Measurements from ENCODE around the gene PPHLN1.

DNA sequence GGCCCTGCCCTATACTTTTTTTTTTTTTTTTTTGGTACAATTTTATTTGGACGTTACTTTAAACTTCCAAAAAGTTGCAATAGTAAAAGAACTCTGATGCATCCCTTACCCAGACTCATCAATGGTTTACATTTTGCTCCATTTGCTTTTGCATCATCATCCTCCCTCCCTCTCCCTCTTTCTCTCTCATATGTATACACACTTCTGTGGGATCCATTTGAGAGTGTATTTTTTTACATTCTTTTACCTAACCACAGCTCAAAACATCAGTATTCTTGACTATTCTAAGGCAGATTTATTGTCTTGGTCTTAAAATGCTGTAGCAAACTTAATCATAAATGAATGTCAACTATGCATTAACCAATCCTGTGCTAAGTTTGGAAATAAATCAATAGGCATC, 152.0 kb downstream of the PPHLN1 start:
- no peak for TF ChIP-seq CTCF (IDR thresholded peaks at IDR 0.05)
- TF ChIP-seq ZFX (IDR thresholded peaks at IDR 0.05; ENCODE audit: borderline replicate concordance): no peak

All from 22Rv1 (cell line).